GM18499 (cell line): ENCODE results near the gene CMTM8.

ENCODE experiments used
- ATAC-seq: cut with Tn5 transposase; IDR thresholded peaks from one replicate; pipeline ENCODE4 v1.9.1; 2021; ENCODE audit warnings: moderate number of reproducible peaks; ENCODE audit not compliant: insufficient read depth, unreplicated experiment

The CMTM8 gene

GRCh38 chr3:32274306-32274705, 35.8 kb downstream of the CMTM8 start:
- no peak for ATAC-seq

GRCh38 chr3:32275506-32275905, 37.0 kb downstream of the CMTM8 start:
- ATAC-seq, result no peak

- no peak for ATAC-seq
Measured at GRCh38 chr3:32276279-32276841, 37.9 kb downstream of the CMTM8 start.

DNA sequence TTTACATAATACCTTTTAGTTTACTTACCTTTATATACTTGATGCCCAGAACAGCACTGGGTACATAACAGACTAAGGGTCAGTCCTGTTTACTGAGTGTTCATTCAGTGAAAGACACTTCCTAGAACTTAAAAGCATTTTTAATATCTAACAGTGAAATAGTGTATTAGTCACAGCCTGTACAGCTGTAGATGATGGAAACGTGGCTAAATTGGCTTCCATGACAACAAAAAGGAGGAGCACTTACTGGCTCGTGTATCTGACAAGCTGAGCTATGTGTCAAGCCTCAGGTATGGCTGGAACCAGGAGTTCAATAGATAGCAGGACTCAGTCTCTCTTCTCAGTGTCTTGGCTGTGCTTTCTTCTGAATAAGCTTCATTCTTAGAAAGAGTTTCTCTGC, 40.2 kb downstream of the CMTM8 start:
- no peak for ATAC-seq

GRCh38 chr3:32280262-32280910, 41.9 kb downstream of the CMTM8 start:
- no peak for ATAC-seq

GRCh38 chr3:32281570-32282106, 43.2 kb downstream of the CMTM8 start:
- ATAC-seq, result no peak

- ATAC-seq, result no peak
Measured at GRCh38 chr3:32282578-32283154, 44.2 kb downstream of the CMTM8 start.

- no peak for ATAC-seq
Measured at GRCh38 chr3:32283304-32283703, 44.8 kb downstream of the CMTM8 start.

DNA sequence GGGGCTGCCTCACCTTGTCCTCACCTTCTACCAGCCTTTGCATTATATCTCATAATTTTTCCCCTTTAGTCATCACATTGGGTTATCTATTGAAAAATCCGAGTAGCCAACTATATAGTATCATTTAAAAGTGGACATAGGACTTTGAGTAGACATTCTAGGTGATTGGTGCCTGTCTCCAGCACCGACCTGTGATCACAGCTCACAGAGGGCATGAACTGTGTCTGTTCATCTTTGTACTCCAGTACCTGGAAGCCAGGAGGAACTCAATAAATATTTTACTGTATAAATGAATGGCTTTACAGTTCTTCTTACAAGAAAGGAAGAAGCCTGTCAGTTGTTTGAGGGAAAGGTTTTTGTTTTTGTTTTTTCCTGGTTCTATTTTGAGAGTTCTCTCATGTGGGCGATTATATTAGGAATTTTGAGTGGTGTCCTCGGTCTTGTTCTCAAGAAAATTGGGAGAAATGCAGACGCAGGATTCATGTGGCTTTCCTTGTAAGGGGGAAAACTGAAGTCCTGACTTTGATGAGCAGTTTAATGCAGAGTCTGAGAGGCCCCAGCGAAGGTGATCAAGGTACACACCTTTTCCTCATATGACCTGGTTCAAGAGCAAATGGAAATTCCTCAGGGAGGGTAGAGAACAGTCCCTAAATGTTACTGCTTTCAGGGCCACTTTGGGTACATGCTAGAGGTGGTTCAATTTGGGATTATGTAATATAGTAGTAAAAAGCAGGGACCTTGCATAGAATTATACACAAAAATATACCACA, 46.1 kb downstream of the CMTM8 start:
- no peak for ATAC-seq

DNA sequence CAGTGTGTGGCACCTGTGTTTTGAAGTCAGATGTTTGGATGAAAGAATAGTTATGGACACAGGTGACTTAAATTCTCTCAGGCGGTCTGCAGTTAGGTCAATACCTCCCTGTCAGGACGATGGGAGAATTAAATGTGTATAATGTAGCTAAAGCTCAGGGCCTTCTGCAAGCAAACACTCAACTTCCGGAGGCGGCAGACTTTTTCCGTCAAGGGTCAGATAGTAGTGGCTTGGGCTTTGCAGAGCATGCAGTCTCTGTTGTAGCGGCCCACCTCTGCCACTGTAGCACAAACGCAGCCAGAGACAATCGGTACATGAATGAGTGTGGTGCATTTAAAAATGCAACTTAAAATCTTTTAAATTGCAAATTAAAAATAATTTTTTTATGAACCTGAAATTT, 47.4 kb downstream of the CMTM8 start:
- no peak for ATAC-seq

DNA sequence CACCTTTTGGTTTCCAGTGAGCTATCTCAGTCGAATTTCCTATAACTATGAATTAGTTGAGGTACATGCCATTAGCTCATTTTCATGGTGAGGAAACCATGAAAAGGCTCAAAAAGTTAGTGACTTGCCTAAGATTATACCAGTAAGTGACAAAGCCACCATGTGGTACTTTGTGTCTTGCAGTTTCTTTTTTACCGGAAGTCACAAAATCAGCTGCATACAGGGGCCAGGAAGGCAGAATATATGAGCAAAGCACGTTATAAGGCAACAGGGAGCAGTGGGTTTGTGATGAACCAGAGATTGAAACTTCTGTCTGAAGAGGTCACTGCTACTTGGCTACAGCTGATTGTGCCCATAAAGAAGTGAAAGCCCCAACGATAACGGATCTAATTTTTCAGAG, 50.3 kb downstream of the CMTM8 start:
- no peak for ATAC-seq

DNA sequence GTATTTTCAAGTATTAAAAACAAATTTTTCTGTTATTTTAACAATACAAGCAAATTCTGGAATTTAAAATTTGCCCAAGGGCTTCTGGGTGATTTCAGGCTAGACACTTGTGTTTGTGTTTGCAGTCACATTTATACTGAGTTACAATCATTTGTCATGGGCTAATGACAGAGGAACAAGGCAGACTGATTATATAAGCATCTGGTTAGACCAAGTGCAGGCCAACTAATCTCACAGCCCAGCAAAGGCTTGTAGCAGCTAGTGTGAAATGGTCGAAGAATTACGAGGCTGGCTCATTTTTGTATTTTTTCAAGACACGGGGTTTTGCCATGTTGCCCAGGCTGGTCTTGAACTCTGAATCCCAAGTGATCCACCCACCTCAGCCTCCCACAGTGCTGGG, 52.1 kb downstream of the CMTM8 start:
- no peak for ATAC-seq

DNA sequence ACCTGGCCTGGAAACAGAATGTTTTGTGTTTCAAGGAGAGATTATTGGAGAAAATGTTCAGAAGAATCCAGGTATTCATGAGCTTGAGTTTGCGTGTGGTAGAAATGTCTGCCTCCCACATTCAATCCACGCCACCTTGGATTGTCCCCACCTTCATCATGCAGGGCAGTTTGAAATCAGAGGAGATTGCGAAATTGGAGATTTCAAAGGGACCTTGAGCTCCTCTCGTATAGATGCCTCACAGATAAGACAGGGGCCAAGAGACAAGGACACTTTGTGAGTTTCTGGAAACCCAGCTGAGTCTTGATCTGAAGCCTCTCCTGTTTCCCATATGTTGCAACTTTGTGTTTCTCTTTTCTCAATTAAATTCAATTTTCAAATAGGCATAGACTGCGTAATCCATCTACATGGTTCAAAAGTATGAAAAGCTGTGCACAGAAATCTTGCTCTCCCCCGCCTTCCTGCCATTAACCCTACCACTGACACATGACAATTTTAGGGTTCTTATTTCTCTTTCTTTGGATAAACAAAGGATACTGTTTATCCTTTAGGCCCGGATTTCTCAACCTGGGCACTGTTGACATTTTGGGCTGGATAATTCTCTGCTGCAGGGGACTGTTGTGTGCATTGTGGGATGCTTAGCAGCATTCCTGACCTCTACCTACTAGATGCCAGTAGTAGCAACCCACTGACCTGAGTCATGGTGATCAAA, 53.8 kb downstream of the CMTM8 start:
- no peak for ATAC-seq

DNA sequence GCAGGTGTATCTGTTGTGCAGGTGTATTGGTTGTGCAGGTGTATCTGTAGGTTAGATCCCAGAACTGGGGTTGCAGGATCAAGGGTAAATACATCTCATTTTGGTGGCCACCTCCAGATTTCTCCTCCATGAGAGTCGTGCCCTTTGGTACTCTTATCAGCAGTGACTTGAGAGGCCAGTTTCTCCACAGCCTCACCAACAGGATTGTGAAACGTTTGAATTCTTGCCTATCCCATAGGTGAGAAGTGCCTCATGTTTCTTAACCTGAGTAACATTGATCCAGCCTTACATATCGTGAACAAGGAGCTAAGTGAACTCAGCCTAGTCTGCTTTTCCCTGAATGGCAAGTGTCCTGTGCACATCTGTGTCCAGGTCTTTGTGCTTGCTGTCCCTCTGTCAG, 55.4 kb downstream of the CMTM8 start:
- ATAC-seq, result no peak

DNA sequence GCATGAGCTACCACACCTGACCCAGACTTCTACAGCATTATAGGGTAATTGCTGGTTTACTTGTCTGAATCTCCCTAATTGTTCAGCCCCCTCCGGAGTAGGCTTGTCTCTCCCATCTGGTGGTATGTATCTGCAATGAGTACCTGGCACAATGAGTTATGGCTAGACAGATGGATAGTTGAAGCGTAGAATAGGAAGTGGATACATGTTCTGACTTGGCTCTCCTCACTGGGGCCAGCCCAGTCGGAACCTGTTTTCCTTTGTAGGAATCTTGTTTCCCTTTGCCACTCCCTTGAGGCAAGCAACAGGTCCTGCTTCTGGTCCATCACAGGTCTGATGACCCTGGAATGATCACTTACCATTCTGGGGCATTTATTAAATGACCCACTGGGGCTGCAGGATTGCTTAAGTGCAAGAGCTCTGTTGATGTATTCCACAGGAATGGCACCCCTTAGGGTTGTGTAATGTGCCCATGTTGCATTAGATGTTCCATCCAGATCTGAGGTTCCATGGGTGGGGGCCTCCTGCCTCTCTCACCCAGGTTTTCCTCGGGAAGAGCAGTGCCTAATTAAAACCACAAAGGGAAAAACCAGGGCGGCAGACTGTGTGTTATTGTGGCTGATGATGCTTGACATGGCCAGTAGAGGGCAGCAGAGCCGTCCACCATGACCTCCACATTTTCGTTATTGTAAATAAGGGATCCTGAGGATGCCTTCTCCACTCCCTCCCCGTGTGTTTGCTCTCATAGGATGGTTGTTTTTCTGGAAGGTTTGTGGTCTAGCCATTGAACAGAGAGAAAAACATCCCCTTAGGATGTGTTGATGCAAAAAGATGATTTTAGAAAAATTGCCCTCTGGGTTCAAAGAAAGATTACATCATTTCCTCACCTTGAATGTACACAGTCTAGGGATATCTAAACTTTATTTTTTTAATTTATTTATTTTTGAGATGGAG, 58.0 kb downstream of the CMTM8 start:
- peak; percentile 73 for ATAC-seq

DNA sequence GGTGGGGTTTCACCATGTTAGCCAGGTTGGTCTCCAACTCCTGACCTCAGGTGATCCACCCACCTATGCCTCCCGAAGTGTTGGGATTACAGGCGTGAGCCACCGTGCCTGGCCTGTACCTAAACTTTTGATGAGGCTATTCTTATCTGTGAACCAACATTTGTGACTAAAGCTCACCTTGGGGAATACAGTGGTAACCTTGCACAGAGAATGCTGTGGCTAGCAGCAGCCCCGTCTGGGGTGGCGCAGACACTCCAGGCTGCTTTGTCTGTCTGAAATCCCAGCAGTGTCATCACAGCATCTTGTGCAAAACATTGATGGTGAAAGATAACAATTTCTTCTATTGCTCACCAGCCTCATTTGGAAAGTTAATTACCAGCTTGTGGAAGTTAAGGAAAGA, 58.9 kb downstream of the CMTM8 start:
- no peak for ATAC-seq

DNA sequence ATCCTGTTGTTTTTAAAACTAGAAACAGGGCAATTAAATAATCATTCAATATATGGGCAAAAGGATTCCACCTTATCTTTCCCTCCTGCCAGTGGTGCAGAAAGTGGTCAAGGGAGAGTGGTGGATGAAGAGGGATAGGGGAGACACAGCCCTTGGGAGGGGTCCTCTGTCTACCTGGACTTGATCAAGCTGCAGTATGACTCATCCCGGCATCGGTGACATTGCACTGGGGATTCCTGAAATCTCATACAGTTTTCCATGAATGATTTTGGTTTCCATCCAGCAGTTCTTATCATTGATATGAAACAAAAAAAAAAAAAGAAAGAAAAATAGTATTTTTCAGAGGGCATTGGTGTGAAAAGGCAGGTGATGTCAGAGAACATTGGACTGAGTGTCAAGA, 62.9 kb downstream of the CMTM8 start:
- ATAC-seq, result no peak

GRCh38 chr3:32302601-32303398, 64.3 kb downstream of the CMTM8 start:
- ATAC-seq, result no peak

DNA sequence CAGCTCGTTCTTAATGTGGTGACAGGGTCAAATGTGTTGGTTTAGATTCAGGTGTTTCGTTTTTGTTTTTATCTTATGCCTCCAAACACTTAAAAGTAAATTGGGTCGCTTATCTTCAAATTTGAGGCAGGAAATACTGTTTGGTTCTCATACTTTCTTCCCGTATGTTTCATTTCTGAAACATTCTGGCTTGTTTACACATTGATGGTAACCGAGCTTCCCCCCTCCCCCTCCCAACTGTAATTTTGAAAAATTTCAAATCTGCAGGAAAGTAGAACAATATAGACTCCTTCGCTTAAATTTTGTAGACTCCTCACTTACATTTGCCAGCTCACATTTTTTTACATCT, 64.9 kb downstream of the CMTM8 start:
- no peak for ATAC-seq
